ENCODE data around the gene INHBA. TPM values are rescaled to one million over a fixed set of nuclear protein-coding genes. Genes with fewer than 3 reads are reported as not detected.

The INHBA gene
- total RNA-seq, 1 experiment from 2014 or later, result 0.28 TPM

DNA sequence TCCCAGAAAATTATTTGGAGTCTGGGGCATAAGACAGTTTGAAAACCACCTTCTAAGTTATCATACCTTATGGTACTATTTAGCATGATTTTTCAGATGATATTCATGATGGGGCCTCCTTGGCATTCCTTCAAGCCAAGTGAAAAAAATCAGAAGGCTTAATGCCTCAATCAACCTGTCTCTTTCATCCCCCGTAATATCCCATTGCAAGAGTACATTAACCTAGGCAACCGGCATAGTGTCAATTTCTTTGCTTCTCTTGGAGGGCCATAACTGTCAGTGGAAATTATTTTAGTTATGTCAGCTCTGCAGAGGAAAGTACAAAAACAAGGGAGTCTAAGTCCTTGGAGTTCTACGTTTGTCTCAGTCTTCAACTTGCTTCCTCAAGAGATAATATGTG is 43.4 kb downstream of the INHBA start:
- ATAC-seq, result no peak

DNA sequence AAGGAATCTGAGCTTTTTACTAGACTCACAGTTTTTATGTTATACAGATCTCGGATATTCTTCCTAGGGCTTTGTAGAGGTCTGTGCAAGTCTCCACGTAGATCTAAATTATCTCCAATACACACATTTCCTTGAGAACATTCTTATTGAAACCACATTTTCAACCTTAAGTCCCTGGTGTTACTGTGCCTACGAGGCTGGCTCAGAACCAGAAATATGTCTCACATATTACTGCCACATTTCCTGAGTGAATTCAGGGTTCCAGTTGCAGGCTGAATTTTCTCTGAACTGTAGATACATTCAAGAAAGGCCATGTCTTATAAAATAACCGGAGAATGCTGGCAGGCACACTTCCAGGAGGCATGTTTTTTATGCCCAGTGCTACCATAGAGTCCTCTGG is 46.5 kb downstream of the INHBA start:
- ATAC-seq, result no peak
- POLR2A ChIA-PET, result no interaction called here
- CTCF ChIA-PET, result no interaction called here
- H3K9me3 ChIP-seq (ENCODE audit: control insufficient read depth, insufficient read depth, low read depth, low read length), result no peaks in the 10 kb centered on the region
- no peaks in the 10 kb centered on the region for H3K27me3 ChIP-seq (ENCODE audit: control insufficient read depth, insufficient read depth, low read length)
- no peak for DNase-seq (ENCODE audit: low read depth, low spot score)
- BruUV-seq (replicated peaks), result no TSS peak
- in situ Hi-C loops (cut with HindIII; ENCODE audit: low pct_unique_long_range_greater_than_20kb, low sequenced_read_pairs) (no loop called here), intact Hi-C loops (cut with micrococcal nuclease; ENCODE audit: unreplicated experiment) (no loop called here)
- no peaks in the 10 kb centered on the region for H3K4me1 ChIP-seq (ENCODE audit: control insufficient read depth, insufficient read depth, low read length)
- H3K27ac ChIP-seq (ENCODE audit: low read length), result no peak overlapping the region
- TF ChIP-seq POLR2AphosphoS5 (IDR thresholded peaks at IDR 0.05; ENCODE audit: low read depth, low read length) (no peak), SIN3A (IDR thresholded peaks at IDR 0.05; ENCODE audit: borderline replicate concordance, insufficient read depth, low read depth, low read length) (no peak), TCF7L2 (IDR thresholded peaks at IDR 0.05; ENCODE audit: low read depth, low read length) (no peak)
- TF ChIP-seq, protein P1, sequence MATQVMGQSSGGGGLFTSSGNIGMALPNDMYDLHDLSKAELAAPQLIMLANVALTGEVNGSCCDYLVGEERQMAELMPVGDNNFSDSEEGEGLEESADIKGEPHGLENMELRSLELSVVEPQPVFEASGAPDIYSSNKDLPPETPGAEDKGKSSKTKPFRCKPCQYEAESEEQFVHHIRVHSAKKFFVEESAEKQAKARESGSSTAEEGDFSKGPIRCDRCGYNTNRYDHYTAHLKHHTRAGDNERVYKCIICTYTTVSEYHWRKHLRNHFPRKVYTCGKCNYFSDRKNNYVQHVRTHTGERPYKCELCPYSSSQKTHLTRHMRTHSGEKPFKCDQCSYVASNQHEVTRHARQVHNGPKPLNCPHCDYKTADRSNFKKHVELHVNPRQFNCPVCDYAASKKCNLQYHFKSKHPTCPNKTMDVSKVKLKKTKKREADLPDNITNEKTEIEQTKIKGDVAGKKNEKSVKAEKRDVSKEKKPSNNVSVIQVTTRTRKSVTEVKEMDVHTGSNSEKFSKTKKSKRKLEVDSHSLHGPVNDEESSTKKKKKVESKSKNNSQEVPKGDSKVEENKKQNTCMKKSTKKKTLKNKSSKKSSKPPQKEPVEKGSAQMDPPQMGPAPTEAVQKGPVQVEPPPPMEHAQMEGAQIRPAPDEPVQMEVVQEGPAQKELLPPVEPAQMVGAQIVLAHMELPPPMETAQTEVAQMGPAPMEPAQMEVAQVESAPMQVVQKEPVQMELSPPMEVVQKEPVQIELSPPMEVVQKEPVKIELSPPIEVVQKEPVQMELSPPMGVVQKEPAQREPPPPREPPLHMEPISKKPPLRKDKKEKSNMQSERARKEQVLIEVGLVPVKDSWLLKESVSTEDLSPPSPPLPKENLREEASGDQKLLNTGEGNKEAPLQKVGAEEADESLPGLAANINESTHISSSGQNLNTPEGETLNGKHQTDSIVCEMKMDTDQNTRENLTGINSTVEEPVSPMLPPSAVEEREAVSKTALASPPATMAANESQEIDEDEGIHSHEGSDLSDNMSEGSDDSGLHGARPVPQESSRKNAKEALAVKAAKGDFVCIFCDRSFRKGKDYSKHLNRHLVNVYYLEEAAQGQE (IDR thresholded peaks at IDR 0.05; ENCODE audit: insufficient read depth in 1 of 2, low read depth in 2 of 2, low read length in 1 of 2), result no peak
- TF ChIP-seq, protein P2, sequence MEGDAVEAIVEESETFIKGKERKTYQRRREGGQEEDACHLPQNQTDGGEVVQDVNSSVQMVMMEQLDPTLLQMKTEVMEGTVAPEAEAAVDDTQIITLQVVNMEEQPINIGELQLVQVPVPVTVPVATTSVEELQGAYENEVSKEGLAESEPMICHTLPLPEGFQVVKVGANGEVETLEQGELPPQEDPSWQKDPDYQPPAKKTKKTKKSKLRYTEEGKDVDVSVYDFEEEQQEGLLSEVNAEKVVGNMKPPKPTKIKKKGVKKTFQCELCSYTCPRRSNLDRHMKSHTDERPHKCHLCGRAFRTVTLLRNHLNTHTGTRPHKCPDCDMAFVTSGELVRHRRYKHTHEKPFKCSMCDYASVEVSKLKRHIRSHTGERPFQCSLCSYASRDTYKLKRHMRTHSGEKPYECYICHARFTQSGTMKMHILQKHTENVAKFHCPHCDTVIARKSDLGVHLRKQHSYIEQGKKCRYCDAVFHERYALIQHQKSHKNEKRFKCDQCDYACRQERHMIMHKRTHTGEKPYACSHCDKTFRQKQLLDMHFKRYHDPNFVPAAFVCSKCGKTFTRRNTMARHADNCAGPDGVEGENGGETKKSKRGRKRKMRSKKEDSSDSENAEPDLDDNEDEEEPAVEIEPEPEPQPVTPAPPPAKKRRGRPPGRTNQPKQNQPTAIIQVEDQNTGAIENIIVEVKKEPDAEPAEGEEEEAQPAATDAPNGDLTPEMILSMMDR (IDR thresholded peaks at IDR 0.05), result no peak
- no peaks in the 10 kb centered on the region for H3K36me3 ChIP-seq (ENCODE audit: control insufficient read depth, insufficient read depth, low read length)
- no peak overlapping the region for H3K4me3 ChIP-seq (ENCODE audit: low read depth in 2 of 2, low read length in 2 of 2)

More for the DNA sequence above, 43.4 kb downstream of the INHBA start:
- in situ Hi-C loops (cut with HindIII; ENCODE audit: low pct_unique_long_range_greater_than_20kb, low sequenced_read_pairs) (no loop called here), intact Hi-C loops (cut with micrococcal nuclease; ENCODE audit: unreplicated experiment) (no loop called here)
- Histone ChIP-seq H3K4me3 (ENCODE audit: low read depth in 2 of 2, low read length in 2 of 2) (no peak overlapping the region), H3K4me1 (ENCODE audit: control insufficient read depth, insufficient read depth, low read length) (no peaks in the 10 kb centered on the region), H3K36me3 (ENCODE audit: control insufficient read depth, insufficient read depth, low read length) (no peaks in the 10 kb centered on the region), H3K9me3 (ENCODE audit: control insufficient read depth, insufficient read depth, low read depth, low read length) (no peaks in the 10 kb centered on the region), H3K27ac (ENCODE audit: low read length) (no peak overlapping the region), H3K27me3 (ENCODE audit: control insufficient read depth, insufficient read depth, low read length) (no peaks in the 10 kb centered on the region)
- TF ChIP-seq, protein P2 (IDR thresholded peaks at IDR 0.05), result no peak
- TF ChIP-seq SIN3A (IDR thresholded peaks at IDR 0.05; ENCODE audit: borderline replicate concordance, insufficient read depth, low read depth, low read length) (no peak), TCF7L2 (IDR thresholded peaks at IDR 0.05; ENCODE audit: low read depth, low read length) (no peak)
- CTCF ChIA-PET, result no interaction called here
- POLR2A ChIA-PET, result no interaction called here
- no peak for DNase-seq (ENCODE audit: low read depth, low spot score)
- no TSS peak for BruUV-seq (replicated peaks)

All from Panc1 (cell line).